ENCODE results near the gene PROSER3.

PROSER3 gene

DNA sequence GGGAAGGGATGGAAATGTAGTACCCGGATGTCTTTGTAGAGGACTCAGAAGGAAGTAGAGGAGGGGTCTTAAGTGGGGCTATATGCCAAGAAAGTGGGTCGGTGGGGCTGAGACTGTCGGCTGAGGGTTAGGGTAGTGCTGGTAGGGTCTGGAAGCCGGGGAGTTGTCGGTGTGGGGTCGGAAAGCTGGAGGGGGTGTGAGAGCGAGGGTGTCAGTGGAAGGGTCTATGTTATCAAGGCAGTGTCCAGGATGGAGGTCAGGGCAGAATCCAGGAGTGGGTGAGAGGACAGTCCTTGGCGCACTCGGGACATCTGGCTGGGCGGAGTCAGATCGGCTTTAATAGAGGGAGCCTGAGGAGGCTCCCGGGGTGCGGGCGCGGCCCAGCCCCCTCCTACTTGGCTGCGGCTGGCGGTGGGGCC is 2.8 kb upstream of the PROSER3 start:
- TF ChIP-seq, protein P1, sequence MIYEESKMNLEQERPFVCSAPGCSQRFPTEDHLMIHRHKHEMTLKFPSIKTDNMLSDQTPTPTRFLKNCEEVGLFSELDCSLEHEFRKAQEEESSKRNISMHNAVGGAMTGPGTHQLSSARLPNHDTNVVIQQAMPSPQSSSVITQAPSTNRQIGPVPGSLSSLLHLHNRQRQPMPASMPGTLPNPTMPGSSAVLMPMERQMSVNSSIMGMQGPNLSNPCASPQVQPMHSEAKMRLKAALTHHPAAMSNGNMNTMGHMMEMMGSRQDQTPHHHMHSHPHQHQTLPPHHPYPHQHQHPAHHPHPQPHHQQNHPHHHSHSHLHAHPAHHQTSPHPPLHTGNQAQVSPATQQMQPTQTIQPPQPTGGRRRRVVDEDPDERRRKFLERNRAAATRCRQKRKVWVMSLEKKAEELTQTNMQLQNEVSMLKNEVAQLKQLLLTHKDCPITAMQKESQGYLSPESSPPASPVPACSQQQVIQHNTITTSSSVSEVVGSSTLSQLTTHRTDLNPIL (CRISPR knock-in tag; IDR thresholded peaks at IDR 0.05; ENCODE audit: low read depth) = no peak
- no peak for TF ChIP-seq ZFP30 (CRISPR knock-in tag; IDR thresholded peaks at IDR 0.05)
- TF ChIP-seq ESRRG (CRISPR knock-in tag; IDR thresholded peaks at IDR 0.05) = no peak
- no peak for TF ChIP-seq TOX (CRISPR knock-in tag; IDR thresholded peaks at IDR 0.05; ENCODE audit: borderline replicate concordance)
- no peak for TF ChIP-seq ZNF70 (CRISPR knock-in tag; IDR thresholded peaks at IDR 0.05)
- TF ChIP-seq, protein P2, sequence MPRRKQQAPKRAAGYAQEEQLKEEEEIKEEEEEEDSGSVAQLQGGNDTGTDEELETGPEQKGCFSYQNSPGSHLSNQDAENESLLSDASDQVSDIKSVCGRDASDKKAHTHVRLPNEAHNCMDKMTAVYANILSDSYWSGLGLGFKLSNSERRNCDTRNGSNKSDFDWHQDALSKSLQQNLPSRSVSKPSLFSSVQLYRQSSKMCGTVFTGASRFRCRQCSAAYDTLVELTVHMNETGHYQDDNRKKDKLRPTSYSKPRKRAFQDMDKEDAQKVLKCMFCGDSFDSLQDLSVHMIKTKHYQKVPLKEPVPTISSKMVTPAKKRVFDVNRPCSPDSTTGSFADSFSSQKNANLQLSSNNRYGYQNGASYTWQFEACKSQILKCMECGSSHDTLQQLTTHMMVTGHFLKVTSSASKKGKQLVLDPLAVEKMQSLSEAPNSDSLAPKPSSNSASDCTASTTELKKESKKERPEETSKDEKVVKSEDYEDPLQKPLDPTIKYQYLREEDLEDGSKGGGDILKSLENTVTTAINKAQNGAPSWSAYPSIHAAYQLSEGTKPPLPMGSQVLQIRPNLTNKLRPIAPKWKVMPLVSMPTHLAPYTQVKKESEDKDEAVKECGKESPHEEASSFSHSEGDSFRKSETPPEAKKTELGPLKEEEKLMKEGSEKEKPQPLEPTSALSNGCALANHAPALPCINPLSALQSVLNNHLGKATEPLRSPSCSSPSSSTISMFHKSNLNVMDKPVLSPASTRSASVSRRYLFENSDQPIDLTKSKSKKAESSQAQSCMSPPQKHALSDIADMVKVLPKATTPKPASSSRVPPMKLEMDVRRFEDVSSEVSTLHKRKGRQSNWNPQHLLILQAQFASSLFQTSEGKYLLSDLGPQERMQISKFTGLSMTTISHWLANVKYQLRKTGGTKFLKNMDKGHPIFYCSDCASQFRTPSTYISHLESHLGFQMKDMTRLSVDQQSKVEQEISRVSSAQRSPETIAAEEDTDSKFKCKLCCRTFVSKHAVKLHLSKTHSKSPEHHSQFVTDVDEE (CRISPR knock-in tag; IDR thresholded peaks at IDR 0.05) = no peak
- TF ChIP-seq CSRNP3 (CRISPR knock-in tag; IDR thresholded peaks at IDR 0.05) = no peak
- TF ChIP-seq ZFP3 (CRISPR knock-in tag; IDR thresholded peaks at IDR 0.05) = no peak
- TF ChIP-seq, protein P3, sequence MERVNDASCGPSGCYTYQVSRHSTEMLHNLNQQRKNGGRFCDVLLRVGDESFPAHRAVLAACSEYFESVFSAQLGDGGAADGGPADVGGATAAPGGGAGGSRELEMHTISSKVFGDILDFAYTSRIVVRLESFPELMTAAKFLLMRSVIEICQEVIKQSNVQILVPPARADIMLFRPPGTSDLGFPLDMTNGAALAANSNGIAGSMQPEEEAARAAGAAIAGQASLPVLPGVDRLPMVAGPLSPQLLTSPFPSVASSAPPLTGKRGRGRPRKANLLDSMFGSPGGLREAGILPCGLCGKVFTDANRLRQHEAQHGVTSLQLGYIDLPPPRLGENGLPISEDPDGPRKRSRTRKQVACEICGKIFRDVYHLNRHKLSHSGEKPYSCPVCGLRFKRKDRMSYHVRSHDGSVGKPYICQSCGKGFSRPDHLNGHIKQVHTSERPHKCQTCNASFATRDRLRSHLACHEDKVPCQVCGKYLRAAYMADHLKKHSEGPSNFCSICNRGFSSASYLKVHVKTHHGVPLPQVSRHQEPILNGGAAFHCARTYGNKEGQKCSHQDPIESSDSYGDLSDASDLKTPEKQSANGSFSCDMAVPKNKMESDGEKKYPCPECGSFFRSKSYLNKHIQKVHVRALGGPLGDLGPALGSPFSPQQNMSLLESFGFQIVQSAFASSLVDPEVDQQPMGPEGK (CRISPR knock-in tag; IDR thresholded peaks at IDR 0.05; ENCODE audit: borderline replicate concordance) = no peak
- TF ChIP-seq ZNF8 (CRISPR knock-in tag; IDR thresholded peaks at IDR 0.05) = no peak
- TF ChIP-seq ZC3H10 (CRISPR knock-in tag; IDR thresholded peaks at IDR 0.05) = no peak
- TF ChIP-seq GLIS3 (CRISPR knock-in tag; IDR thresholded peaks at IDR 0.05) = no peak
- TF ChIP-seq TCF4 (CRISPR knock-in tag; IDR thresholded peaks at IDR 0.05; ENCODE audit: borderline replicate concordance) = no peak
- ATAC-seq = no peak

GRCh38 chr19:35755550-35756376 is 2.2 kb upstream of the PROSER3 start:
- ATAC-seq = no peak
- TF ChIP-seq ESRRG (CRISPR knock-in tag; IDR thresholded peaks at IDR 0.05) = no peak
- TF ChIP-seq CSRNP3 (CRISPR knock-in tag; IDR thresholded peaks at IDR 0.05) = no peak
- no peak for TF ChIP-seq ZFP30 (CRISPR knock-in tag; IDR thresholded peaks at IDR 0.05)
- TF ChIP-seq GLIS3 (CRISPR knock-in tag; IDR thresholded peaks at IDR 0.05) = no peak
- TF ChIP-seq, protein P3 (CRISPR knock-in tag; IDR thresholded peaks at IDR 0.05; ENCODE audit: borderline replicate concordance) = no peak
- TF ChIP-seq ZNF8 (CRISPR knock-in tag; IDR thresholded peaks at IDR 0.05) = no peak
- TF ChIP-seq POU6F1 (CRISPR knock-in tag; IDR thresholded peaks at IDR 0.05; ENCODE audit: borderline replicate concordance, low read depth) = no peak
- TF ChIP-seq RARB (CRISPR knock-in tag; IDR thresholded peaks at IDR 0.05) = no peak
- TF ChIP-seq OSR1 (CRISPR knock-in tag; IDR thresholded peaks at IDR 0.05) = no peak
- TF ChIP-seq, protein P2 (CRISPR knock-in tag; IDR thresholded peaks at IDR 0.05) = no peak
- TF ChIP-seq PPARA (CRISPR knock-in tag; IDR thresholded peaks at IDR 0.05; ENCODE audit: borderline replicate concordance) = no peak
- no peak for TF ChIP-seq ZFP3 (CRISPR knock-in tag; IDR thresholded peaks at IDR 0.05)
- no peak for TF ChIP-seq BACH2 (CRISPR knock-in tag; IDR thresholded peaks at IDR 0.05; ENCODE audit: borderline replicate concordance)
- TF ChIP-seq ISL1 (CRISPR knock-in tag; IDR thresholded peaks at IDR 0.05) = no peak
- no peak for TF ChIP-seq CSDC2 (CRISPR knock-in tag; IDR thresholded peaks at IDR 0.05)
- TF ChIP-seq ZC3H10 (CRISPR knock-in tag; IDR thresholded peaks at IDR 0.05) = no peak
- TF ChIP-seq TOX (CRISPR knock-in tag; IDR thresholded peaks at IDR 0.05; ENCODE audit: borderline replicate concordance) = no peak
- no peak for TF ChIP-seq TCF4 (CRISPR knock-in tag; IDR thresholded peaks at IDR 0.05; ENCODE audit: borderline replicate concordance)
- no peak for TF ChIP-seq ZNF70 (CRISPR knock-in tag; IDR thresholded peaks at IDR 0.05)
- TF ChIP-seq ARNTL (CRISPR knock-in tag; IDR thresholded peaks at IDR 0.05; ENCODE audit: borderline replicate concordance, low read depth) = no peak

All from SK-N-SH treated with all-trans-retinoic acid at 6 μM for 48 hours (cell line).